Hepatocyte (in vitro differentiated cells): ENCODE measurements around the gene PARN.

Source experiments
- EZH2 ChIP-seq: fragments of 200-600 bp; sonication (generic); IDR thresholded peaks from 2 replicates; pipeline ENCODE4 v1.6.1; 2016; ENCODE audit warnings: antibody characterized with exemption, mild to moderate bottlenecking, borderline replicate concordance
- EZH2phosphoT487 ChIP-seq: fragments of 200-600 bp; sonication (generic); IDR thresholded peaks from one replicate; pipeline ENCODE4 v1.6.1; 2018; ENCODE audit warnings: antibody characterized with exemption, mild to moderate bottlenecking, low read depth, moderate library complexity; ENCODE audit not compliant: unreplicated experiment, severe bottlenecking
- TF ChIP-seq, protein P1 (sequence below): fragments of 200-600 bp; sonication (generic); IDR thresholded peaks from 2 replicates; pipeline ENCODE4 v1.5.1; 2016; ENCODE audit warnings: antibody characterized with exemption, mild to moderate bottlenecking; ENCODE audit not compliant: poor library complexity

DNA sequence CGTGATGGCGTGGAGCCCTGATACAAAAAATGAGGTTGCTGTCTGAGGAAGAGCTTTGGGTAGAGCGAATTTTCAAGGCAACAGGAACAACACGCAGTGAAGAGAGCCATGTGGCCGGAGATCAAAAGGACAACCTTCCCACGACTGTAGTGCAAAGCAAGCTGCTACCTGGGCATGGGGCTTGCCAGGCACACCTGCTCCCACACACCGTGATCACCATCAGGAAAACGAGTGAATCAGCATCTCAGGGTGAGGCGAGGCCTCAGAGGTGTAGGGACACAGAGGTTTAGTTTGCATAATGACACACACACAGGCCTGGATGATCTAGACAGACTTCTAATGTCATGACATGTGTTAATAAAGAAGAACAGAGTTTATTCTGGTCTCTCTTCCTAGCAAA lies 65.7 kb downstream of the PARN start:
- TF ChIP-seq, protein P1, sequence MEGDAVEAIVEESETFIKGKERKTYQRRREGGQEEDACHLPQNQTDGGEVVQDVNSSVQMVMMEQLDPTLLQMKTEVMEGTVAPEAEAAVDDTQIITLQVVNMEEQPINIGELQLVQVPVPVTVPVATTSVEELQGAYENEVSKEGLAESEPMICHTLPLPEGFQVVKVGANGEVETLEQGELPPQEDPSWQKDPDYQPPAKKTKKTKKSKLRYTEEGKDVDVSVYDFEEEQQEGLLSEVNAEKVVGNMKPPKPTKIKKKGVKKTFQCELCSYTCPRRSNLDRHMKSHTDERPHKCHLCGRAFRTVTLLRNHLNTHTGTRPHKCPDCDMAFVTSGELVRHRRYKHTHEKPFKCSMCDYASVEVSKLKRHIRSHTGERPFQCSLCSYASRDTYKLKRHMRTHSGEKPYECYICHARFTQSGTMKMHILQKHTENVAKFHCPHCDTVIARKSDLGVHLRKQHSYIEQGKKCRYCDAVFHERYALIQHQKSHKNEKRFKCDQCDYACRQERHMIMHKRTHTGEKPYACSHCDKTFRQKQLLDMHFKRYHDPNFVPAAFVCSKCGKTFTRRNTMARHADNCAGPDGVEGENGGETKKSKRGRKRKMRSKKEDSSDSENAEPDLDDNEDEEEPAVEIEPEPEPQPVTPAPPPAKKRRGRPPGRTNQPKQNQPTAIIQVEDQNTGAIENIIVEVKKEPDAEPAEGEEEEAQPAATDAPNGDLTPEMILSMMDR: no peak
- no peak for TF ChIP-seq EZH2
- TF ChIP-seq EZH2phosphoT487: no peak
